NAMALWA (cell line): Measurements from ENCODE around the gene ELAC2.
A peak's percentile ranks its signal among the peaks of the same experiment; 100 is the strongest.

Experiments
- DNase-seq: peaks from one replicate; pipeline ENCODE4 v3.0.0-alpha.2; 2015; ENCODE audit warnings: low spot score

ELAC2 gene

GRCh38 chr17:13017655-13018459, at the start of gene ELAC2:
Gene ELAC2, minus strand, starts transcription at chr17:13018027. Its CDS starts 80 bp downstream, at chr17:13017947.
- peak; percentile 93 for DNase-seq

- no peak for DNase-seq
These were observed 47.2 kb upstream of the ELAC2 start for GRCh38 chr17:13065032-13065431.

- DNase-seq: no peak
These were observed 37.3 kb upstream of the ELAC2 start for GRCh38 chr17:13055131-13055530.

- no peak for DNase-seq
These were observed 36.8 kb upstream of the ELAC2 start for GRCh38 chr17:13054666-13055065.

- DNase-seq: no peak
These were observed 34.1 kb upstream of the ELAC2 start for GRCh38 chr17:13051915-13052314.

GRCh38 chr17:13047011-13047606, 29.3 kb upstream of the ELAC2 start:
- DNase-seq: no peak

- no peak for DNase-seq
These were observed 28.5 kb upstream of the ELAC2 start for GRCh38 chr17:13046361-13046760.

GRCh38 chr17:13044572-13045065, 26.8 kb upstream of the ELAC2 start:
- no peak for DNase-seq

GRCh38 chr17:13038931-13039665, 21.3 kb upstream of the ELAC2 start:
- no peak for DNase-seq

- DNase-seq: no peak
These were observed 18.9 kb upstream of the ELAC2 start for GRCh38 chr17:13036751-13037150.

- no peak for DNase-seq
These were observed 17.6 kb upstream of the ELAC2 start for GRCh38 chr17:13035420-13035819.

- peak; percentile 53 for DNase-seq
These were observed 14.0 kb upstream of the ELAC2 start for GRCh38 chr17:13031718-13032350.

- DNase-seq: peak; percentile 61
These were observed 12.9 kb upstream of the ELAC2 start for GRCh38 chr17:13030459-13031300.

- no peak for DNase-seq
These were observed 12.2 kb upstream of the ELAC2 start for GRCh38 chr17:13030056-13030455.

GRCh38 chr17:13029340-13029739, 11.5 kb upstream of the ELAC2 start:
- DNase-seq: no peak

GRCh38 chr17:13027246-13027645, 9.4 kb upstream of the ELAC2 start:
- DNase-seq: no peak

- no peak for DNase-seq
These were observed 7.9 kb upstream of the ELAC2 start for GRCh38 chr17:13025687-13026086.

GRCh38 chr17:13025258-13025627, 7.4 kb upstream of the ELAC2 start:
- no peak for DNase-seq

GRCh38 chr17:13024526-13025257, 6.9 kb upstream of the ELAC2 start:
- DNase-seq: peak; percentile 63

- DNase-seq: peak; percentile 0
These were observed 6.2 kb upstream of the ELAC2 start for GRCh38 chr17:13024016-13024415.
